HEK293T (cell line): ENCODE data around the gene CD300H.

ENCODE experiments used
- FOXA1 ChIP-seq: fragments of 450-650 bp; IDR thresholded peaks from 2 replicates; pipeline ENCODE4 v1.6.1; 2016; ENCODE audit warnings: mild to moderate bottlenecking
- SUZ12 ChIP-seq: fragments of 450-650 bp; IDR thresholded peaks from 2 replicates; pipeline ENCODE4 v1.6.1; 2016; ENCODE audit warnings: mild to moderate bottlenecking

- TF ChIP-seq SUZ12 (no peak), FOXA1 (no peak)
Measured at GRCh38 chr17:74574489-74575142, 7.3 kb upstream of the CD300H start.
